Measurements from ENCODE around the gene ZFX.
"Not testable (repeated sequence)": the region's sequence is repeated elsewhere in the genome, so short reads cannot be mapped to it uniquely, and the experiment has no call there.

Gene ZFX

GRCh38 chrX:24150898-24151297 is 1.4 kb downstream of the ZFX start:
- no peak for TF ChIP-seq CTCF (conservative IDR thresholded peaks at IDR 0.05; ENCODE audit: control insufficient read depth, insufficient read depth, low read depth, low read length)
- DNase-seq (ENCODE audit: low read depth) = no peak
- peak overlapping the region; percentile 93 for H3K4me3 ChIP-seq (ENCODE audit: control insufficient read depth, low read depth, low read length)

GRCh38 chrX:24151513-24151912 is 2.0 kb downstream of the ZFX start:
- no peak for TF ChIP-seq CTCF (conservative IDR thresholded peaks at IDR 0.05; ENCODE audit: control insufficient read depth, insufficient read depth, low read depth, low read length)
- no peak for DNase-seq (ENCODE audit: low read depth)
- peak overlapping the region; percentile 93 for H3K4me3 ChIP-seq (ENCODE audit: control insufficient read depth, low read depth, low read length)

GRCh38 chrX:24153178-24153795 is 3.8 kb downstream of the ZFX start:
- no peak for TF ChIP-seq CTCF (conservative IDR thresholded peaks at IDR 0.05; ENCODE audit: control insufficient read depth, insufficient read depth, low read depth, low read length)
- H3K4me3 ChIP-seq (ENCODE audit: control insufficient read depth, low read depth, low read length) = no peak overlapping the region
- peak; percentile 57 for DNase-seq (ENCODE audit: low read depth)

GRCh38 chrX:24153796-24154189 is 4.3 kb downstream of the ZFX start:
- no peak for DNase-seq (ENCODE audit: low read depth)
- no peak overlapping the region for H3K4me3 ChIP-seq (ENCODE audit: control insufficient read depth, low read depth, low read length)
- no peak for TF ChIP-seq CTCF (conservative IDR thresholded peaks at IDR 0.05; ENCODE audit: control insufficient read depth, insufficient read depth, low read depth, low read length)

DNA sequence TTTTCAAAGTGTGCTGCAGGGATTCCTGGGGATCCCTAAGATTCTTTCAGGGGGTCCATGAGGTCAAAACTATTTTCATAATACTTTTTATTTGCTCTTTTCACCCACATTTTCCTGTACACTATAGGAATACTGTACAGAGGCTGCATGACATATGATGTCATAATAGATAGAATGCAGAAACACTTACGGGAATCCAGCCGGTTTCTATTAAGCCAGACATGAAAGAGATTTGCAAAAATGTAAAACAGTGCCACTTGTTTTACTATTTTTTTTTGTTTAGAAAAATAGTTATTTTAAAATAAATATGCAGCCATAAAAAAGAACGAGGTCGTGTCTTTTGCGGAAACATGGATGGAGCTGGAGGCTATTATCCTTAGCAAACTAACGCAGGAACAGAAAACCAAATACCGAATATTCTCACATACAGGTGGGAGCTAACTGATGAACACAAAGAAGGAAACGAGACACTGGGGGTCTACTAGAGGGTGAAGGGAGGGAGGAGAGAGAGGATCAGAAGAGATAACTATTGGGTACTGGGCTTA is 5.0 kb downstream of the ZFX start:
- H3K4me3 ChIP-seq (ENCODE audit: control insufficient read depth, low read depth, low read length) = no peak overlapping the region
- TF ChIP-seq CTCF (conservative IDR thresholded peaks at IDR 0.05; ENCODE audit: control insufficient read depth, insufficient read depth, low read depth, low read length) = no peak
- DNase-seq (ENCODE audit: low read depth) = no peak

- DNase-seq (ENCODE audit: low read depth); H3K4me3 ChIP-seq (ENCODE audit: control insufficient read depth, low read depth, low read length): not testable (repeated sequence)
Measured at GRCh38 chrX:24155747-24156146, 6.2 kb downstream of the ZFX start.

GRCh38 chrX:24156177-24156576 is 6.6 kb downstream of the ZFX start:
- DNase-seq (ENCODE audit: low read depth) = no peak
- no peak for TF ChIP-seq CTCF (conservative IDR thresholded peaks at IDR 0.05; ENCODE audit: control insufficient read depth, insufficient read depth, low read depth, low read length)
- H3K4me3 ChIP-seq (ENCODE audit: control insufficient read depth, low read depth, low read length) = no peak overlapping the region

Measured in fibroblast of mammary gland (primary cell).